GM18951 (cell line): ENCODE measurements around the gene DOCK9.

Source experiments
- POLR2A ChIP-seq: IDR thresholded peaks from 4 replicates; pipeline ENCODE4 v1.6.1; 2011; ENCODE audit warnings: mild to moderate bottlenecking; ENCODE audit not compliant: insufficient read length, insufficient read depth; ENCODE audit errors: extremely low read depth
- in situ Hi-C: fragments of 300-500 bp; cut with MboI; formaldehyde crosslinking; loops from one replicate; pipeline ENCODE4 v1.12.0; 2022; ENCODE audit warnings: low sequenced_read_pairs, mixed read lengths, inconsistent platforms; ENCODE audit not compliant: unreplicated experiment

The DOCK9 gene

DNA sequence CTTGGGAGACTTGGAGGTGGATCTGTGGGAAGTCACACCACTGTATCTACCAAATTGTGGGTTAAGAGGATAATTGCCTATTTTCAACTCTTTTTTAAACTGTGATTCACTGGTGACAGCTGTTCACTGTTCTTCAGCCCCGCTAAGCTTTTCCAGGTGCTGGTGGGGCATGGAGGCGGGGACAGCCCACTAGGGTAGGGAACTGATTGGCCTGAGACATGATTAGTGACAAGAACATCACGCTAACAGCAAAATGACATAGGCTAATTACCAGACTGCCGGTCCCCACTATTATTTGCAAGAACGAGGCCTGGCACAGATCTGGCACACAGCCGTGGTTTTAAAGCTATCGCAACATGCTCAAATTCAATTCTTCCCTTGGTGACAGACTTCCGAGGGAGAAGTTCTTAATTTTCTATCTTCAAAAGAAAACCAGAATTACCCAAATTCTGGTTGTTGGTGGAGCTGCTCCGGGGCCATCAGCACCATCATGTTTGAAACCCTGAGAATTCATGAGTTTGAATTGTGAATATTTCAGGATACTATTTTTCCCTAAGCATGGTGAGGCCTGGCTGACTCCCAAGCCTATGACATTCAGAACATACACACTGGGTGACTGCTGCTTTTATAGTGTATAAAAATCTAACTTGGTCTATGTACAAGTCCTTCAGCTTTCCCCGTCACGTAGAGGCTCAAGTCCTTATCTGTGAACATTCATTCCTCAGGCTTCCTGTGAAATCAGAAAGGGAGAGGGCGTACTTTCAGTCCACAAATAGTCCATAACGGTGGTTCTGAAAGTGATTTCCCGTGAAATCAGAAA, 17.9 kb downstream of the DOCK9 start:
- in situ Hi-C loops, result no loop called here
- no peak for TF ChIP-seq POLR2A

- in situ Hi-C loops, result no loop called here
Observed at GRCh38 chr13:98959291-98959690, 18.6 kb downstream of the DOCK9 start.

DNA sequence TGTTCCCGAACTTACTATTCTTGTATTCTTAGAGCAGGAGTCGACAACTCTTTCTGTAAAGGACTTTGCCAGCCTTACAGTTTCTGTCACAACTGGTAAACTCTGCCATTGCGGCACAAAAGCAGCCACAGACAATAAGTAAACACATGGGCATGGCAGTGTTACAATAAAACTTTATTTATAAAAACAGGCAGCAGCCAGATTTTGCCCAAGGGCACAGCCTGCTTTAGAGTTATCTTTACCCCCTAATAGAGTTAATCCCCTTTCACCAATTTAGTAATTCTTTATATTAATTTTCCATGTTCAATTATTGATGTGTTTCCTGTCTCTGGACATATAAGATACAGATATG, 19.4 kb downstream of the DOCK9 start:
- in situ Hi-C loops, result no loop called here
- no peak for TF ChIP-seq POLR2A

More at GRCh38 chr13:98959291-98959690, 18.6 kb downstream of the DOCK9 start:
- no peak for TF ChIP-seq POLR2A

DNA sequence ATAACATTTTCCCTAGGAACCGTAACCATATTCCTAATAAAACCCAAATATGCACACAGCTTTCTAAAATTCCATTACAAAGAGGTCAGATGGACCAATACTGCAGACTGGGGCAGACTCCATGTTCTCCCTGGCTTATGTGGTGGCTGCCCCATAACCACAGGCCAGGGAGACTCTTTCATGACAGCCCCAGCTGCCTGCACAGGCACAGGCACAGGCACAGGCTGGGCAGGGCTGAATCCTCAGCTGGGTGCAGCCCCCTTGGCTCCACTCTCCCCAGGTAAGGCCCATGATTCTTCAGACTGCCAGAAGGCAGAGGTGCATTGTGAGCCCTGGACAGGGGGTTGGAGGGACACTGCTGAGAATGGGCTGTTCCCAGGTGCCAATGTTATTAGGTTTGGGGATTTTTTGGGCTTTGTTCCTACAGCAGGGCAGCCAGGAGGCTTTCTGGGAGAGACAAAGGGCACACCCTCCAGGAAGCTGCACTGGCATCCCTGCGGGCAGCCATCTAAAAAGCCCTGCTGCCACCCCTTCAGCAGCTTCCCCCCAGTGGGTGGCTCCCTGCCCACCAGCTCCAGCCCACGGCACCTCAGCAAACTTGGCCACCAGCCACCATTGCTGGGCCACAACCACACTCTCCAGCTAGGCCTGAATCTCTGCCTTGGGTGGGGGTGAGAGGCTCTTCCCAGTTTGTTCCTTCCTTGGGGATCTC, 20.0 kb downstream of the DOCK9 start:
- no peak for TF ChIP-seq POLR2A
- in situ Hi-C loops, result no loop called here

- in situ Hi-C loops, result no loop called here
- TF ChIP-seq POLR2A, result no peak
Observed at GRCh38 chr13:98955336-98955735, 22.5 kb downstream of the DOCK9 start.

GRCh38 chr13:98954313-98954712, 23.6 kb downstream of the DOCK9 start:
- no peak for TF ChIP-seq POLR2A
- in situ Hi-C loops, result no loop called here

DNA sequence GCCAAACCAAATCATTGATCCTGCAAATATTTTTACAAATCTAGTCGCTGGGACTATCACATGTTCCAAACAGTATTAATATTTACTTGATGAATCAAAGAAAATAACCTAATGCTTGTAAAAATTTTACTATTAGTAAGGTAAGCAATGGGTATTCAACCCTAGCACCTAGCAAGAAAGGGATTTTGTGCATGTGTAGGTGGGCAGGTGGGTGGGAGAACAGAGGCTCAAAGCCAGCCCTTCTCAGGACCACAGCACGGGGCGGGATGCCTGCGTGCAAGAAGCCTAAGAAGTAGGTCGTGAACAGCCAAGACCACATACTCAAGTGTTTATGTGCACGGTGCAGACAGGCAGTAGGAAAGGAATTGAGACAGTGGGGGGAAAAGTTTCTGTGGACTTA, 26.6 kb downstream of the DOCK9 start:
- in situ Hi-C loops, result no loop called here
- no peak for TF ChIP-seq POLR2A

- no peak for TF ChIP-seq POLR2A
- in situ Hi-C loops, result no loop called here
Observed at GRCh38 chr13:98950705-98951104, 27.2 kb downstream of the DOCK9 start.

DNA sequence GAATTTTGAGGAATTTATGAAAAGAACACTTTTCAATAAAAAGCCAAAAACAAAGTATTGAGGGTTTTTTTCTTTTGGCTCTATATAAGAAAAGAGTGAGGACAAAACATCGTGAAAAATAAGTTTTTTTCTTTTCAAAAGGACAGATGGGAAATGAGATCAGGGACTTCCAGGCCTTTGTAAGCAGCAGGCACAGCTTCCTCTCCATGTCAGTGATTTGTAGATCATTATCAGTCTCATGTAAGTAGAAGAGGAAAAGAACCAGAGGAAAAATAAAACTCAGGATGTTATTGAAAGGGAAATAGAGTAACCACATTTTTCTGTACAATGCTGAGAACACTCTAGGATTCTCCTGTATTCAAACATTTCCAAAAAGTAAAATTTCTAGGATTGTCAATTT, 29.9 kb downstream of the DOCK9 start:
- in situ Hi-C loops, result no loop called here
- TF ChIP-seq POLR2A, result no peak

DNA sequence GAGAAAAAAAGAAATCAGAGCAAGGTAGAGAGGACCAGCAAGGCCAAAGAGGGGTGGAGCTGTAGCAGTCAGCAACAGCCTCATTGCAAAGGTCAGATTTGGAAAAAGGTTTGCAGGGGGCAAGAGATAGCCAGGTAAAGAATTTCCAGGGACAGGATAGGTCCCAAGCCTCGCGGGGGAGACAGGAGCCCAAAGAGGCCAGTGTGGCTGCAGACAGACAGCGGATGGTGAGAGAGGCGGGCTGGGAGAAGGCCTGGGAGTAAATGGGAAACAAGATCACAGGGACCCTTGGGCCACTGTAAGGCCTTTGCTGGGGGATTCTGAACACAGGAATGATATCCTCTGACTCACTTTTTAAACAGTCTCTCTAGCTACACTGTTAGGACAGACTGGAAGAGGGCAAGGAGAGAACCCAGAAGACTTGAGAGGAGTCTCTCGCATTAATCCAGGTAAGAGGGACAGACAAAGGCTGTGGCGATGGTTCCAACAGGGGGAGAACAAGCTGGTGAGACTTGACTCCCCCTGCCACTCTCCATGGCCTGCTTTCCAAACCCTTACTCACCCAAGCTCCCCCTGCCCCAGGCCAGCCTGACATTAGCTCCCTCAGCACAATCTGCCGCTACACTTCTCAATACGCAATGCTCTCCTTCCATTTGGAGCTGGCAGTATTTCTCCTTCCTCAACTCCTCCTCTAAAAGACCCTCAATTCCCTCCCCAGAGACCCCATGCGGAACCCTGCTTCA, 31.8 kb downstream of the DOCK9 start:
- TF ChIP-seq POLR2A, result no peak
- in situ Hi-C loops, result no loop called here

DNA sequence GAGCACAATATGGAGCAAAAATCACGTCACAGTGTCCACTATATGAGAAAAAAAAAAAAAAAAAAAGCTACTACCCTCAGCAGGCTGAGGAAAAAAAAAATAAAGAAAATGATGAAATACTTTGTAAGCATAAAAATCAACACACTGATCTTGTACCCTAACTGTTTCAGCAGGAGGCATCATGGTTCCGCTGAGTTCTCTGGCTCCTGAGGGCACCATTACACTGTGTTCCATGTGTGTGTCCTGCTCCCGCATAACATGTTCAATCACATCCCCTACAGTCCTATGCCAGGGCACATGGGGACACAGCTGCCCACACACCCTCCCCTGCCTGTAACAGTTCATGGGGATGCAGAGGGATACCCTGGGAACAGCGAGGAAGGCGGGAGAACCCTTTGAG, 33.5 kb downstream of the DOCK9 start:
- in situ Hi-C loops, result no loop called here

DNA sequence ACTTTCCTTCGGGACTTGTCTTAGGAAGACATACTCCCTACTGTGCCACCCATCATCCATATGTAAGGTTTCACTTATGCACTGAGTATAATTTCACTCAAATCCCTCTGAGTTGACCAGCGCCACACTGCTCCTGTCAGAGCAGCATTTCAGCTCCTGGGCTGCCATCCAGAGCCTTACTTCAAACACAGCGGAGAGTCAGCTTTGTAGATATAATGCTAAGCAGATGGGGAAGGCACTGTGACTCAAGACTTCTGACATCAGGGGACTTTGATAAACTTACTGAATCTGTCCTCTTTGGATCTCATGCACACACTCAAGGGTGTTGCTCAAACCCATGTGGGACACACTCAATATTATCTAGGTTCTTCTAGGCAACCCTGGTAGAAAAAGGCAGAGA, 34.9 kb downstream of the DOCK9 start:
- TF ChIP-seq POLR2A, result no peak
- in situ Hi-C loops, result no loop called here

More for the DNA sequence above, 33.5 kb downstream of the DOCK9 start:
- TF ChIP-seq POLR2A, result no peak

DNA sequence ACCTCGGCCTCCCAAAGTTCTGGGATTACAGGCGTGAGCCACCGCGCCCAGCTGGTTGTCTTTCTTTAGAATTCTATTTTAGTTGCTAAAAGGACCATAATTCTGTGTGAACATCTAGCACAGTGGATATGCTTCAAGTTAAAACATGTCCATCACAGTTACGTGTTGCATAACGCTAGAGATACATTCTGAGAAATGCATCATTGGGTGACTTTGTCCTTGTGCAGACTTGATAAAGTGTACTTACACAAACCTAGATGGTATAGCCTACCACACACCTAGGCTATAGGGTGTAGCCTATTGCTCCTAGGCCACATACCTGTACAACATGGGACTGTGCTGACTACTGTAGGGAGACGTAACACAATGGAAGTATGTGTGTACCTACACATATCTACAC, 35.4 kb downstream of the DOCK9 start:
- no peak for TF ChIP-seq POLR2A
- in situ Hi-C loops, result no loop called here
